A549 treated with RU486 at 1 μM for 4 hours (cell line): ENCODE measurements around the gene ZFP30. TPM values are rescaled to one million over a fixed set of nuclear protein-coding genes. Genes with fewer than 3 reads are reported as not detected.

Experiments
- total RNA-seq: library from RNA; stranded (reverse); fragments of 200-300 nt; extraction: Qiagen RNA extraction; gene quantifications from 5 replicates; pipeline ENCODE4 v1.2.3, GENCODE V29; 2022; ENCODE audit warnings: low read depth

The ZFP30 gene
- 4.1 to 8.6 TPM (median 7.1 TPM) in 5 replicates for total RNA-seq

DNA sequence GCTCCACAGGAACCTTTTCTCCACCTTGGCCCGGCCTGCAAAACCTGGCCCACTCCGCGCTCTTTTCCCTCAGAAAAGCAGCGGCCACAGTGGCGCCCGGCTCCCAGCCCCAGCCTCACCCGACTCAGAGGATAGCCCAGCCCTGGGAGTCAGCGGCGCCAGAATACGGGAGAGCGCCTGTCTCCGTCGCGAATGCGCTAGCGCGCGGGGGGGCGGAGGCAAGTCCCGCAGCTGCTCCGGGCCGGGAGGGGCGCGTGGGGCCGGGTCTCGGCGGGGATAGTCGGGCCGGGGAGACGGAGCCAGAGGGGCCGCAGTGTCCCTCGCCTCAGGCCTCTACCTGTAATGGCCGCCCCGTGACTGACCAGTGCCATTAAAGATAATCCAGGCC lies at the start of gene ZFP30:
Gene ZFP30, minus strand, starts transcription at position 165 of the 388 bp plus-strand sequence. CDS start 7,643 bp downstream, outside the sequence.

DNA sequence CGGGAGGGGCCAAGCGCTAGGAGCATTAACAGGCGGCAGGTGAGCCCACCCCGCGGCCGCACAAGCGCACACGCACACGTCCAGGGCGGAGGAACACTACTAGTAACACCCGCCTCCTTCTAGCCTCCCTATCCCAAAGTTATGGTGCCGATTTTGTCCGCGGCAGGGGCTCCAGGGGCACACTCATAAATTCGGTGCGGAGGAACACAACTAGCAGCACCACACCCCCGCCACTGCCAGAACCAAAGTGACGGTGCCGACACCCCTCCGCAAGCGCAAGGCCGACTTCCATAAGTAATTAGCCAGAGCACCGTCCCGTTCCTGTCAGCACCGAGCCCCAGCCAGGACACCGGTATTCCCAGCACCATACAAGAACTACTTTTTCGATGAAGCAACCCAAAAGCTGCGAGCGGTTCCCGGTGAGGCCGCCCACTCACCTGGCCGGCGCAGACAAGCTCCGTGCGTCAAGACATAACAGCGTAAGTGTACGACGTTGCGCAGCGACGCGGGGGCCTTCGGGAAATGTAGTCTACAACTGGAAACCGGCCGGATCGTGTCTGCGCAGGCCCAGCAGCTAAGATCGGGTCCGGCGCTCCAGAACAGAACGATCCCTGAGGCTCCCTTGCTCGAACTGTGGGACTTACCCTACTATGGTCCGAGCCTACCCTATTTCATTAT lies 60.8 kb downstream of the ZFP30 start, which contains the start of the genes ZNF540 and ZNF571:
Gene ZNF540, plus strand, starts transcription at position 573 of the 678 bp plus-strand sequence. CDS start 3,572 bp downstream, outside the sequence.
Gene ZNF571, minus strand, starts transcription at position 489 of the 678 bp plus-strand sequence. CDS start 8,116 bp downstream, outside the sequence.

Other genes with a start within 250 kb of the ZFP30 start
- 3.1 to 6.1 TPM (median 5.0 TPM) in 5 replicates for gene ZNF569, start 188.0 kb downstream of the ZFP30 start, total RNA-seq
- gene ZNF570, start 186.1 kb downstream of the ZFP30 start, total RNA-seq: 2.2 to 4.8 TPM (median 3.1 TPM) in 5 replicates
- gene ZNF793, start 148.5 kb downstream of the ZFP30 start, total RNA-seq: 0.03 to 0.07 TPM in 2 of 5 replicates, not detected in the others
- 0.92 to 2.4 TPM (median 1.0 TPM) in 5 replicates for gene ZNF571, start 60.7 kb downstream of the ZFP30 start, total RNA-seq
- gene ZNF540, start 60.6 kb downstream of the ZFP30 start, total RNA-seq: 0.17 to 0.19 TPM in 2 of 5 replicates, not detected in the others
- gene ZNF607, start 64.3 kb upstream of the ZFP30 start, total RNA-seq: 3.2 to 5.2 TPM (median 4.8 TPM) in 5 replicates
- gene ZNF573, start 124.1 kb upstream of the ZFP30 start, total RNA-seq: 1.3 to 3.4 TPM (median 1.9 TPM) in 5 replicates